ENCODE data around the gene TEX22.

- TF ChIP-seq POLR2A (IDR thresholded peaks at IDR 0.05) (no peak), POLR2AphosphoS5 (IDR thresholded peaks at IDR 0.05) (no peak), EP300 (IDR thresholded peaks at IDR 0.05) (no peak)
- TF ChIP-seq, protein P1, sequence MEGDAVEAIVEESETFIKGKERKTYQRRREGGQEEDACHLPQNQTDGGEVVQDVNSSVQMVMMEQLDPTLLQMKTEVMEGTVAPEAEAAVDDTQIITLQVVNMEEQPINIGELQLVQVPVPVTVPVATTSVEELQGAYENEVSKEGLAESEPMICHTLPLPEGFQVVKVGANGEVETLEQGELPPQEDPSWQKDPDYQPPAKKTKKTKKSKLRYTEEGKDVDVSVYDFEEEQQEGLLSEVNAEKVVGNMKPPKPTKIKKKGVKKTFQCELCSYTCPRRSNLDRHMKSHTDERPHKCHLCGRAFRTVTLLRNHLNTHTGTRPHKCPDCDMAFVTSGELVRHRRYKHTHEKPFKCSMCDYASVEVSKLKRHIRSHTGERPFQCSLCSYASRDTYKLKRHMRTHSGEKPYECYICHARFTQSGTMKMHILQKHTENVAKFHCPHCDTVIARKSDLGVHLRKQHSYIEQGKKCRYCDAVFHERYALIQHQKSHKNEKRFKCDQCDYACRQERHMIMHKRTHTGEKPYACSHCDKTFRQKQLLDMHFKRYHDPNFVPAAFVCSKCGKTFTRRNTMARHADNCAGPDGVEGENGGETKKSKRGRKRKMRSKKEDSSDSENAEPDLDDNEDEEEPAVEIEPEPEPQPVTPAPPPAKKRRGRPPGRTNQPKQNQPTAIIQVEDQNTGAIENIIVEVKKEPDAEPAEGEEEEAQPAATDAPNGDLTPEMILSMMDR (IDR thresholded peaks at IDR 0.05): no peak
Measured at GRCh38 chr14:105388110-105388951, 10.0 kb upstream of the TEX22 start.

All from sigmoid colon (tissue), 4 donors.